HepG2 (cell line): ENCODE measurements around the gene ANKRD39. TPM values are rescaled to one million over a fixed set of nuclear protein-coding genes. Genes with fewer than 3 reads are reported as not detected.

Experiments used
- ATAC-seq: fragments of 200-7000 bp; cut with Tn5 transposase; 3 replicates; pipeline ENCODE4 v1.9.1; 2020; ENCODE audit warnings: mild to moderate bottlenecking, moderate library complexity
- BruUV-seq: library from RNA; stranded (reverse); fragments of 400-500 nt; replicated peaks from 2 replicates; lab custom pipeline; 2021; lab: Mats Ljungman, UMichigan
- CTCF ChIA-PET: fragments of 300-600 bp; formaldehyde crosslinking; extraction: SDS; loops from one replicate; lab custom pipeline; 2021; ENCODE audit warnings: low total read pairs, inconsistent platforms, low intra/inter-chr PET ratio; lab: Yijun Ruan, JAX
- POLR2A ChIA-PET: fragments of 350-600 bp; sonication (Branson Sonifier 250); formaldehyde crosslinking; loops from one replicate; lab custom pipeline; 2020; ENCODE audit warnings: antibody characterized with exemption, inconsistent platforms; lab: Yijun Ruan, JAX
- DNase-seq: peaks from one replicate; pipeline ENCODE4 v3.0.0-alpha.2; 2015; ENCODE audit warnings: low spot score
- FAIRE-seq: peaks from 3 replicates; lab custom pipeline; 2011; peaks lifted over from hg19 to GRCh38; lab: Jason Lieb, UNC
- H2AFZ ChIP-seq: one replicate; pipeline ENCODE4 v1.6.1; 2011; ENCODE audit warnings: low read length, inconsistent platforms
- H3K27ac ChIP-seq: fragments of 300-600 bp; 3 replicates; pipeline ENCODE4 v1.8.0; 2011; ENCODE audit warnings: mixed run types, mild to moderate bottlenecking, mixed read lengths, low read length, inconsistent platforms; ENCODE audit not compliant: insufficient read depth; ENCODE audit errors: extremely low read length
- H3K27me3 ChIP-seq, 2 experiments: fragments of 200-600 bp in 1 of 2; 2 replicates in 1 of 2; 3 replicates in 1 of 2; pipeline versions ENCODE4 v1.6.0 to v1.8.0; 2011; ENCODE audit warnings: low read length in 2 of 2, mild to moderate bottlenecking in 2 of 2, moderate library complexity in 2 of 2, inconsistent platforms in 1 of 2; ENCODE audit not compliant: insufficient read depth in 2 of 2, control insufficient read depth in 1 of 2
- H3K36me3 ChIP-seq, 2 experiments: fragments of 200-600 bp in 1 of 2; replicated peaks in 1 of 2; 2 replicates in 1 of 2; 3 replicates in 1 of 2; pipeline versions ENCODE4 v1.5.1 to v1.8.0; 2011; ENCODE audit warnings: low read length in 2 of 2, inconsistent platforms in 1 of 2; ENCODE audit not compliant: insufficient read depth in 2 of 2, control insufficient read depth in 1 of 2
- H3K4me1 ChIP-seq: 2 replicates; pipeline ENCODE4 v1.5.1; 2012; ENCODE audit warnings: low read length, inconsistent platforms; ENCODE audit not compliant: insufficient read depth
- H3K4me2 ChIP-seq: 2 replicates; pipeline ENCODE4 v1.6.0; 2011; ENCODE audit warnings: low read depth, low read length, inconsistent platforms
- H3K4me3 ChIP-seq, 3 experiments: fragments of 200-600 bp in 1 of 3; sonication (generic), shearing (Covaris generic) in 1 of 3; replicated peaks in 1 of 3; 2 replicates each; pipeline ENCODE4 v1.5.1; 2011 to 2016; ENCODE audit warnings: low read length in 3 of 3, inconsistent platforms in 2 of 3, low read depth in 2 of 3, mild to moderate bottlenecking in 2 of 3, control low read depth in 1 of 3, mixed read lengths in 1 of 3; ENCODE audit not compliant: insufficient read depth in 1 of 3
- H3K79me2 ChIP-seq: one replicate; pipeline ENCODE4 v1.6.1; 2011; ENCODE audit warnings: low read length, inconsistent platforms; ENCODE audit not compliant: insufficient read depth
- H3K9ac ChIP-seq: 2 replicates; pipeline ENCODE4 v1.6.0; 2011; ENCODE audit warnings: mild to moderate bottlenecking, low read depth, low read length, inconsistent platforms; ENCODE audit not compliant: insufficient read depth
- H3K9me3 ChIP-seq: 2 replicates; pipeline ENCODE4 v1.5.1; 2012; ENCODE audit warnings: mild to moderate bottlenecking, low read length
- H4K20me1 ChIP-seq: 2 replicates; pipeline ENCODE4 v1.6.0; 2011; ENCODE audit warnings: inconsistent platforms, mild to moderate bottlenecking, low read length, moderate library complexity; ENCODE audit not compliant: insufficient read depth
- ATM ChIP-seq: fragments of 450-650 bp; IDR thresholded peaks from 2 replicates; pipeline ENCODE4 v1.7.1; 2017; ENCODE audit warnings: mild to moderate bottlenecking, borderline replicate concordance
- CBX1 ChIP-seq: IDR thresholded peaks from one replicate; pipeline ENCODE4 v1.6.1; 2016; ENCODE audit warnings: antibody characterized with exemption, low read depth
- MLLT10 ChIP-seq: sonication (generic); formaldehyde crosslinking; IDR thresholded peaks from 2 replicates; pipeline ENCODE4 v1.4.0; 2020; ENCODE audit warnings: missing genetic modification reagents
- RELA ChIP-seq: sonication (generic); formaldehyde crosslinking; IDR thresholded peaks from 2 replicates; pipeline ENCODE4 v1.4.0; 2020; ENCODE audit warnings: missing genetic modification reagents
- RFXANK ChIP-seq: IDR thresholded peaks from 2 replicates; pipeline ENCODE4 v1.6.1; 2016
- TMF1 ChIP-seq: sonication (generic); formaldehyde crosslinking; IDR thresholded peaks from 2 replicates; pipeline ENCODE4 v1.8.1; 2022; ENCODE audit warnings: low read depth, missing genetic modification reagents
- WIZ ChIP-seq: sonication (generic); formaldehyde crosslinking; IDR thresholded peaks from 2 replicates; pipeline ENCODE4 v1.5.1; 2020; ENCODE audit warnings: mild to moderate bottlenecking, missing genetic modification reagents
- ZKSCAN8 ChIP-seq: IDR thresholded peaks from 2 replicates; pipeline ENCODE4 v1.6.1; 2016; ENCODE audit warnings: borderline replicate concordance, missing genetic modification reagents, missing compliant biosample characterization
- ZMYM3 ChIP-seq: sonication (generic); formaldehyde crosslinking; IDR thresholded peaks from 2 replicates; pipeline ENCODE4 v1.5.1; 2020; ENCODE audit warnings: mild to moderate bottlenecking, missing genetic modification reagents
- ZNF264 ChIP-seq: sonication (generic); formaldehyde crosslinking; IDR thresholded peaks from 2 replicates; pipeline ENCODE4 v1.4.0; 2020; ENCODE audit warnings: missing genetic modification reagents
- ZNF30 ChIP-seq: sonication (generic); formaldehyde crosslinking; IDR thresholded peaks from 2 replicates; pipeline ENCODE4 v1.5.0; 2020; ENCODE audit warnings: mild to moderate bottlenecking, missing genetic modification reagents
- ZNF598 ChIP-seq: sonication (generic); formaldehyde crosslinking; IDR thresholded peaks from 2 replicates; pipeline ENCODE4 v1.5.1; 2020; ENCODE audit warnings: mild to moderate bottlenecking, missing genetic modification reagents, borderline replicate concordance
- WGBS: methylation state at CpG from one replicate; pipeline ENCODE4 v1.1.6; 2017; ENCODE audit warnings: low lambda C conversion rate; 5-methylcytosine and 5-hydroxymethylcytosine counted together
- in situ Hi-C: cut with HindIII; loops from 2 replicates; pipeline ENCODE4 v1.10.0; 2017; ENCODE audit warnings: low pct_unique_long_range_greater_than_20kb; ENCODE audit not compliant: extremely low pct_ligation_motif_present
- intact Hi-C: fragments of 100-400 bp; cut with micrococcal nuclease; formaldehyde crosslinking; loops from one replicate; pipeline ENCODE4 v1.10.0; 2022; ENCODE audit not compliant: unreplicated experiment
- polyA plus RNA-seq, 8 experiments: library from polyadenylated mRNA; depleted of rRNA in 3 of 8; stranded (reverse) in 7 of 8; unstranded in 1 of 8; fragments of >200 nt; fragmentation: Illumina TruSeq in 4 of 8; extraction: Trizol in 4 of 8; gene quantifications; 2 replicates each; pipeline versions ENCODE4 v1.2.1 to v1.2.3, GENCODE V29; 2011 to 2016; ENCODE audit warnings: low read depth in 4 of 8, missing spikeins in 1 of 8, mixed read lengths in 1 of 8; ENCODE audit not compliant: insufficient read depth in 1 of 8
- total RNA-seq, 5 experiments: library from RNA; depleted of rRNA; stranded (reverse); fragments of >200 nt; fragmentation: Illumina TruSeq; extraction: Trizol; gene quantifications; 2 replicates each; pipeline ENCODE4 v1.2.3, GENCODE V29; 2016; ENCODE audit warnings: low read depth in 1 of 5
- TF ChIP-seq, protein P1 (sequence below): IDR thresholded peaks from 2 replicates; pipeline ENCODE4 v1.6.1; 2018; ENCODE audit warnings: missing genetic modification reagents, mild to moderate bottlenecking, missing compliant biosample characterization
- TF ChIP-seq, protein P2 (sequence below): sonication (generic); formaldehyde crosslinking; IDR thresholded peaks from 2 replicates; pipeline ENCODE4 v1.8.1; 2023; ENCODE audit warnings: missing genetic modification reagents, mild to moderate bottlenecking, borderline replicate concordance
- TF ChIP-seq, protein P3 (sequence below): sonication (generic); formaldehyde crosslinking; conservative IDR thresholded peaks from 2 replicates; pipeline ENCODE4 v1.8.1; 2023; ENCODE audit warnings: missing genetic modification reagents
- TF ChIP-seq, protein P4 (sequence below), 2 experiments: sonication (generic) in 1 of 2; formaldehyde crosslinking in 1 of 2; IDR thresholded peaks; 2 replicates each; pipeline versions ENCODE4 v1.5.1 to v1.6.1; 2011 to 2020; ENCODE audit warnings: borderline replicate concordance in 1 of 2, low read depth in 1 of 2, low read length in 1 of 2, mild to moderate bottlenecking in 1 of 2, missing genetic modification reagents in 1 of 2, moderate library complexity in 1 of 2

Gene ANKRD39
- total and polyA plus RNA-seq, 2 of the 13 experiments (the other 11 are each of a cell fraction or from before 2014, with no cell fraction given), result 23.2 to 24.8 TPM

DNA sequence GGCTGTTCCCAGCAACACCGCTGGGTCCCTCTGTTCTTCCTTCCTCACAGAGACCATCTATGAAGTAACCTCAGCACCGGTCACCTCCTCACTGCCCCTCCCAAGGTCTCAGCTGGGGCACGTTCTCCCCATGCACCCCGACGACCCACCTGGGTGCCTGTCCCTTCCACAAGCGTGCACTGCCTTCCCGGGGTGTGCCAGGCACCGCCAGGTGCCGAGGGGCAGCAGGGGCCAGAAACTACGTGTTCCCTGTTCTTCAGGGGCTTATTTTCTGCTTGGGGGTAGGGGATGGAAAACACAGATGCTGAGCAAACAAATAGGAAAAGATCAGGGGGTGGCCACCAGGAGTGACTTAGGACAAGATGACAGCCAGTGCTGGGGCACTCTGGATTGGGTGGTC, 42.4 kb upstream of the ANKRD39 start:
- in situ Hi-C loops (no loop called here), intact Hi-C loops (no loop called here)
- Histone ChIP-seq H3K9me3 (no peaks in the 10 kb centered on the region), H3K27me3 (peaks cover 23 to 58% of the 10 kb centered on the region in 2 experiments), H3K27ac (no peak overlapping the region), H2AFZ (no peak overlapping the region), H3K36me3 (no peaks in the 10 kb centered on the region), H3K4me2 (no peak overlapping the region), H3K9ac (no peak overlapping the region), H3K79me2 (no peaks in the 10 kb centered on the region), H3K4me1 (no peaks in the 10 kb centered on the region), H4K20me1 (no peaks in the 10 kb centered on the region), H3K4me3 (no peak overlapping the region)
- WGBS, result 10% methylated on average over 10 of the region's 10 CpGs
- no peak for FAIRE-seq
- TF ChIP-seq, protein P1, sequence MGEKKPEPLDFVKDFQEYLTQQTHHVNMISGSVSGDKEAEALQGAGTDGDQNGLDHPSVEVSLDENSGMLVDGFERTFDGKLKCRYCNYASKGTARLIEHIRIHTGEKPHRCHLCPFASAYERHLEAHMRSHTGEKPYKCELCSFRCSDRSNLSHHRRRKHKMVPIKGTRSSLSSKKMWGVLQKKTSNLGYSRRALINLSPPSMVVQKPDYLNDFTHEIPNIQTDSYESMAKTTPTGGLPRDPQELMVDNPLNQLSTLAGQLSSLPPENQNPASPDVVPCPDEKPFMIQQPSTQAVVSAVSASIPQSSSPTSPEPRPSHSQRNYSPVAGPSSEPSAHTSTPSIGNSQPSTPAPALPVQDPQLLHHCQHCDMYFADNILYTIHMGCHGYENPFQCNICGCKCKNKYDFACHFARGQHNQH (CRISPR knock-in tag), result no peak
- TF ChIP-seq ZMYM3 (CRISPR knock-in tag) (no peak), CBX1 (no peak)
- ATAC-seq, result no peak
- no peak for DNase-seq
- POLR2A ChIA-PET, result no interaction called here
- no TSS peak for BruUV-seq
- CTCF ChIA-PET, result no interaction called here

DNA sequence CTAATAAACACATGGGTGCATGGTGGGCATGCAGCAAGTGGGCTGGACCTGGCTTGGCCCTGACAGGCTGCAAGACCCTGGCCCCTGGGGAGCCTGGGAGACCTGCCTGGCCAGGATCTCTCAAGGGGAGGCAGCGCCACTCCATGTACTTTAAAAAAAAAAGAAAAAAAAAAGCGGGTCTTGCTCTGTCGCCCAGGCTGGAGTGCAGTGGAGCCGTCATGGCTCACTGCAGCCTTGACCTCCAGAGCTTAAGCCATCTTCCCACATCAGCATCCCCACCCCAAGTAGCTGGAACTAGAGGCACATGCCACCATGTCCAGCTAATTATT, 41.6 kb upstream of the ANKRD39 start:
- Histone ChIP-seq H3K27me3 (peaks cover 23 to 62% of the 10 kb centered on the region in 2 experiments), H3K4me2 (no peak overlapping the region), H3K9ac (no peak overlapping the region), H3K9me3 (no peaks in the 10 kb centered on the region), H3K4me3 (no peak overlapping the region), H3K27ac (no peak overlapping the region), H4K20me1 (no peaks in the 10 kb centered on the region), H2AFZ (no peak overlapping the region), H3K36me3 (no peaks in the 10 kb centered on the region), H3K4me1 (no peaks in the 10 kb centered on the region), H3K79me2 (no peaks in the 10 kb centered on the region)
- no peak for ATAC-seq
- no peak for FAIRE-seq
- in situ Hi-C loops (no loop called here), intact Hi-C loops (no loop called here)
- WGBS, result 10% methylated on average over 4 of the region's 4 CpGs
- ChIA-PET POLR2A (no interaction called here), CTCF (no interaction called here)
- no TSS peak for BruUV-seq
- no peak for DNase-seq
- TF ChIP-seq RFXANK (CRISPR knock-in tag) (no peak), TMF1 (CRISPR knock-in tag) (no peak), ZKSCAN8 (no peak), ZNF264 (no peak), ATM (no peak), RELA (no peak), WIZ (CRISPR knock-in tag) (no peak), ZNF598 (no peak), MLLT10 (no peak), ZNF30 (CRISPR knock-in tag) (no peak)
- TF ChIP-seq, protein P2, sequence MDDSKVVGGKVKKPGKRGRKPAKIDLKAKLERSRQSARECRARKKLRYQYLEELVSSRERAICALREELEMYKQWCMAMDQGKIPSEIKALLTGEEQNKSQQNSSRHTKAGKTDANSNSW (CRISPR knock-in tag), result no peak
- TF ChIP-seq, protein P3, sequence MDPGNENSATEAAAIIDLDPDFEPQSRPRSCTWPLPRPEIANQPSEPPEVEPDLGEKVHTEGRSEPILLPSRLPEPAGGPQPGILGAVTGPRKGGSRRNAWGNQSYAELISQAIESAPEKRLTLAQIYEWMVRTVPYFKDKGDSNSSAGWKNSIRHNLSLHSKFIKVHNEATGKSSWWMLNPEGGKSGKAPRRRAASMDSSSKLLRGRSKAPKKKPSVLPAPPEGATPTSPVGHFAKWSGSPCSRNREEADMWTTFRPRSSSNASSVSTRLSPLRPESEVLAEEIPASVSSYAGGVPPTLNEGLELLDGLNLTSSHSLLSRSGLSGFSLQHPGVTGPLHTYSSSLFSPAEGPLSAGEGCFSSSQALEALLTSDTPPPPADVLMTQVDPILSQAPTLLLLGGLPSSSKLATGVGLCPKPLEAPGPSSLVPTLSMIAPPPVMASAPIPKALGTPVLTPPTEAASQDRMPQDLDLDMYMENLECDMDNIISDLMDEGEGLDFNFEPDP (CRISPR knock-in tag), result no peak
- TF ChIP-seq, protein P4, sequence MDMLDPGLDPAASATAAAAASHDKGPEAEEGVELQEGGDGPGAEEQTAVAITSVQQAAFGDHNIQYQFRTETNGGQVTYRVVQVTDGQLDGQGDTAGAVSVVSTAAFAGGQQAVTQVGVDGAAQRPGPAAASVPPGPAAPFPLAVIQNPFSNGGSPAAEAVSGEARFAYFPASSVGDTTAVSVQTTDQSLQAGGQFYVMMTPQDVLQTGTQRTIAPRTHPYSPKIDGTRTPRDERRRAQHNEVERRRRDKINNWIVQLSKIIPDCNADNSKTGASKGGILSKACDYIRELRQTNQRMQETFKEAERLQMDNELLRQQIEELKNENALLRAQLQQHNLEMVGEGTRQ (IDR thresholded peaks at IDR 0.05; ENCODE audit: low read depth, low read length), result no peak
- TF ChIP-seq, protein P4 (CRISPR knock-in tag; IDR thresholded peaks at IDR 0.05; ENCODE audit: borderline replicate concordance), result no peak
- TF ChIP-seq, all 625 proteins: peak for 0
